ENCODE results near the gene CDHR2.

- no peak for TF ChIP-seq CTCF (IDR thresholded peaks at IDR 0.05)
- no peak for TF ChIP-seq POLR2A (IDR thresholded peaks at IDR 0.05)
Observed at GRCh38 chr5:176632745-176633144, 83.6 kb downstream of the CDHR2 start.

Data from lower leg skin (tissue), 3 donors.